ENCODE measurements around the gene TSKS.

GRCh38 chr19:49718991-49719390 is 44.1 kb downstream of the TSKS start:
- TF ChIP-seq CTCF (IDR thresholded peaks at IDR 0.05; ENCODE audit: low read length) (no peak), EZH2 (optimal IDR thresholded peaks at IDR 0.05; ENCODE audit: low read depth, low read length) (no peak), EZH2phosphoT487 (IDR thresholded peaks at IDR 0.05; ENCODE audit: low read length) (no peak)
